Myocyte (in vitro differentiated cells): ENCODE results near the gene CELSR1. TPM values are rescaled to one million over a fixed set of nuclear protein-coding genes. Genes with fewer than 3 reads are reported as not detected.
"Not testable (repeated sequence)": the region's sequence is repeated elsewhere in the genome, so short reads cannot be mapped to it uniquely, and the experiment has no call there.

Source experiments
- DNase-seq: peaks from one replicate; pipeline ENCODE4 v3.0.0-alpha.2; 2012; ENCODE audit warnings: low read depth
- total RNA-seq: library from RNA; depleted of rRNA; stranded (reverse); fragments of >200 nt; gene quantifications from 2 replicates; pipeline ENCODE4 v1.2.3, GENCODE V29; 2014

Gene CELSR1
- total RNA-seq, 1 donor from 2014 or later: 1.3 TPM

- no peak for DNase-seq
Observed at GRCh38 chr22:46513908-46514550, 23.4 kb downstream of the CELSR1 start.

GRCh38 chr22:46512683-46513082, 24.7 kb downstream of the CELSR1 start:
- DNase-seq: no peak

GRCh38 chr22:46512039-46512370, 25.4 kb downstream of the CELSR1 start:
- no peak for DNase-seq

- DNase-seq: no peak
Observed at GRCh38 chr22:46511151-46512038, 26.0 kb downstream of the CELSR1 start.

- DNase-seq: no peak
Observed at GRCh38 chr22:46509416-46510089, 27.9 kb downstream of the CELSR1 start.

GRCh38 chr22:46508491-46508999, 28.9 kb downstream of the CELSR1 start:
- DNase-seq: no peak

GRCh38 chr22:46507451-46508425, 29.7 kb downstream of the CELSR1 start:
- no peak for DNase-seq

GRCh38 chr22:46504584-46504983, 32.8 kb downstream of the CELSR1 start:
- DNase-seq: no peak

- DNase-seq: no peak
Observed at GRCh38 chr22:46502440-46503175, 34.8 kb downstream of the CELSR1 start.

- DNase-seq: peak; percentile 51
Observed at GRCh38 chr22:46501701-46502100, 35.7 kb downstream of the CELSR1 start.

GRCh38 chr22:46501265-46501664, 36.2 kb downstream of the CELSR1 start:
- DNase-seq: not testable (repeated sequence)

- DNase-seq: no peak
Observed at GRCh38 chr22:46500201-46500600, 37.2 kb downstream of the CELSR1 start.

GRCh38 chr22:46499805-46500189, 37.6 kb downstream of the CELSR1 start:
- no peak for DNase-seq

GRCh38 chr22:46491946-46492345, 45.5 kb downstream of the CELSR1 start:
- DNase-seq: no peak

- DNase-seq: no peak
Observed at GRCh38 chr22:46490538-46490937, 46.9 kb downstream of the CELSR1 start.

GRCh38 chr22:46486996-46487717, 50.3 kb downstream of the CELSR1 start:
- no peak for DNase-seq

- DNase-seq: peak; percentile 61
Observed at GRCh38 chr22:46484861-46485595, 52.4 kb downstream of the CELSR1 start.

GRCh38 chr22:46484156-46484860, 53.1 kb downstream of the CELSR1 start:
- peak; percentile 79 for DNase-seq
